ENCODE measurements around the gene SMTNL2. TPM values are rescaled to one million over a fixed set of nuclear protein-coding genes. Genes with fewer than 3 reads are reported as not detected.
A peak's percentile ranks its signal among the peaks of the same experiment; 100 is the strongest.

The SMTNL2 gene
- total RNA-seq, 6 experiments from 2014 or later: 0.12 to 0.25 (median 0.14) TPM; not detected in 3

- TF ChIP-seq POLR2A (IDR thresholded peaks at IDR 0.05) (no peak), CTCF (IDR thresholded peaks at IDR 0.05) (no peak)
- Histone ChIP-seq H3K9me3 (no peaks in the 10 kb centered on the region), H3K27me3 (no peaks in the 10 kb centered on the region), H3K4me3 (no peak overlapping the region), H3K27ac (no peak overlapping the region), H3K36me3 (peaks cover 0 to 14% (median 4%) of the 10 kb centered on the region in 4 donors), H3K4me1 (peaks cover 0 to 22% (median 7%) of the 10 kb centered on the region in 4 donors)
- no peak for DNase-seq
- WGBS (ENCODE audit: insufficient coverage, low coverage, low lambda C conversion rate, missing lambda C conversion rate): 54% methylated on average over 3 of the region's 18 CpGs
- intact Hi-C loops (cut with DNase I): no loop called here
- peak in 1 of 4 donors; percentile 11 for ATAC-seq
Observed at GRCh38 chr17:4536742-4537411, 47.5 kb upstream of the SMTNL2 start.

GRCh38 chr17:4537451-4538235 is 46.7 kb upstream of the SMTNL2 start:
- peaks cover 0 to 22% (median 7%) of the 10 kb centered on the region in 4 donors for H3K4me1 ChIP-seq
- H3K36me3 ChIP-seq: peaks cover 0 to 21% (median 6%) of the 10 kb centered on the region in 4 donors
- DNase-seq (no peak), ATAC-seq (no peak)
- no peaks in the 10 kb centered on the region for H3K9me3 ChIP-seq
- TF ChIP-seq POLR2A (IDR thresholded peaks at IDR 0.05) (no peak), CTCF (IDR thresholded peaks at IDR 0.05) (no peak)
- H3K27ac ChIP-seq: no peak overlapping the region
- H3K4me3 ChIP-seq: no peak overlapping the region
- no peaks in the 10 kb centered on the region for H3K27me3 ChIP-seq
- intact Hi-C loops (cut with DNase I): no loop called here
- WGBS (ENCODE audit: insufficient coverage, low coverage, low lambda C conversion rate, missing lambda C conversion rate): 70% methylated on average over 2 of the region's 19 CpGs

GRCh38 chr17:4538236-4539002 is 45.9 kb upstream of the SMTNL2 start:
- Histone ChIP-seq H3K27ac (no peak overlapping the region), H3K27me3 (no peaks in the 10 kb centered on the region), H3K36me3 (peaks cover 0 to 22% (median 6%) of the 10 kb centered on the region in 4 donors), H3K9me3 (no peaks in the 10 kb centered on the region), H3K4me1 (peaks cover 0 to 21% (median 7%) of the 10 kb centered on the region in 4 donors), H3K4me3 (no peak overlapping the region)
- no peak for TF ChIP-seq CTCF (IDR thresholded peaks at IDR 0.05)
- TF ChIP-seq POLR2A (IDR thresholded peaks at IDR 0.05): no peak
- intact Hi-C loops (cut with DNase I): no loop called here
- peak in 1 of 3 donors; percentile 55 for DNase-seq
- no peak for ATAC-seq
- WGBS (ENCODE audit: insufficient coverage, low coverage, low lambda C conversion rate, missing lambda C conversion rate): 87% methylated on average over 6 of the region's 13 CpGs

GRCh38 chr17:4539025-4539424 is 45.3 kb upstream of the SMTNL2 start:
- Histone ChIP-seq H3K36me3 (peaks cover 0 to 24% (median 6%) of the 10 kb centered on the region in 4 donors), H3K4me1 (peaks cover 0 to 15% (median 4%) of the 10 kb centered on the region in 4 donors), H3K27ac (no peak overlapping the region), H3K4me3 (no peak overlapping the region), H3K9me3 (no peaks in the 10 kb centered on the region), H3K27me3 (no peaks in the 10 kb centered on the region)
- intact Hi-C loops (cut with DNase I): no loop called here
- TF ChIP-seq CTCF (IDR thresholded peaks at IDR 0.05) (no peak), POLR2A (IDR thresholded peaks at IDR 0.05) (no peak)
- ATAC-seq (no peak), DNase-seq (no peak)
- WGBS (ENCODE audit: insufficient coverage, low coverage, low lambda C conversion rate, missing lambda C conversion rate): no CpG with 5 or more reads among the region's 8 CpGs

Measured in right lobe of liver (tissue), 6 donors.